HCT116 (cell line): ENCODE data around the gene MAP3K7CL. TPM values are rescaled to one million over a fixed set of nuclear protein-coding genes. Genes with fewer than 3 reads are reported as not detected.

Experiments
- ATAC-seq: fragments of 200-7000 bp; cut with Tn5 transposase; 2 replicates; pipeline ENCODE4 v1.9.1; 2020; ENCODE audit warnings: mild to moderate bottlenecking, moderate library complexity
- BruUV-seq: library from RNA; stranded (reverse); fragments of 400-500 nt; replicated peaks from 2 replicates; lab custom pipeline; 2021; lab: Mats Ljungman, UMichigan
- CTCF ChIA-PET: fragments of 300-600 bp; sonication (Branson Sonifier 250); formaldehyde crosslinking; loops from one replicate; lab custom pipeline; 2021; ENCODE audit warnings: antibody characterized with exemption; lab: Charles Lee
- POLR2A ChIA-PET: fragments of 300-600, 350-600 bp; sonication (Branson Sonifier 250); formaldehyde crosslinking; loops from one replicate; lab custom pipeline; 2021; ENCODE audit warnings: antibody characterized with exemption; lab: Charles Lee
- RAD21 ChIA-PET, 2 experiments: fragments of 300-600 bp; sonication (Branson Sonifier 250); formaldehyde crosslinking; loops; one replicate each; lab custom pipeline; 2023; ENCODE audit warnings: low total read pairs in 2 of 2; ENCODE audit not compliant: uncharacterized antibody in 2 of 2, unreplicated experiment in 2 of 2, low non-redundant PET in 1 of 2; lab: Charles Lee
- DNase-seq: peaks from one replicate; pipeline ENCODE4 v3.0.0-alpha.2; 2010; ENCODE audit warnings: low read depth, low spot score
- H2AFZ ChIP-seq: fragments of 200-600 bp; shearing (Covaris generic), sonication (generic); 2 replicates; pipeline ENCODE4 v1.6.1; 2017; ENCODE audit warnings: low read depth, mixed run types, mixed read lengths, antibody characterized with exemption, low read length; ENCODE audit not compliant: poor library complexity, severe bottlenecking
- H3K27ac ChIP-seq: 2 replicates; pipeline ENCODE4 v1.5.1; 2012; ENCODE audit warnings: low read depth, low read length
- H3K27me3 ChIP-seq: fragments of 200-600 bp; sonication (generic); 2 replicates; pipeline ENCODE4 v1.6.1; 2016; ENCODE audit warnings: mixed run types, low read length, mixed read lengths; ENCODE audit not compliant: insufficient read depth
- H3K36me3 ChIP-seq, 2 experiments: fragments of 200-500 bp in 1 of 2; fragments of 200-600 bp in 1 of 2; sonication (Bioruptor generic) in 1 of 2; sonication (generic) in 1 of 2; 2 replicates each; pipeline versions ENCODE4 v1.5.1 to v1.6.1; 2014 to 2016; ENCODE audit warnings: low read length in 2 of 2, inconsistent platforms in 1 of 2, mixed read lengths in 1 of 2, mixed run types in 1 of 2; ENCODE audit not compliant: insufficient read depth in 2 of 2, control insufficient read depth in 1 of 2
- H3K4me1 ChIP-seq, 2 experiments: fragments of 200-600 bp in 1 of 2; sonication (generic) in 1 of 2; 2 replicates each; pipeline versions ENCODE4 v1.5.1 to v1.6.1; 2012 to 2017; ENCODE audit warnings: low read length in 2 of 2, inconsistent platforms in 1 of 2, mild to moderate bottlenecking in 1 of 2, mixed read lengths in 1 of 2, mixed run types in 1 of 2, moderate library complexity in 1 of 2; ENCODE audit not compliant: insufficient read depth in 2 of 2, control insufficient read depth in 1 of 2
- H3K4me2 ChIP-seq: fragments of 200-600 bp; sonication (generic); 2 replicates; pipeline ENCODE4 v1.6.1; 2017; ENCODE audit warnings: mixed run types, low read length, mixed read lengths
- H3K4me3 ChIP-seq, 2 experiments: fragments of 200-600 bp in 1 of 2; sonication (generic) in 1 of 2; replicated peaks in 1 of 2; 2 replicates each; pipeline ENCODE4 v1.5.1; 2011 to 2016; ENCODE audit warnings: low read length in 2 of 2, control low read depth in 1 of 2, low read depth in 1 of 2, mild to moderate bottlenecking in 1 of 2, mixed read lengths in 1 of 2, mixed run types in 1 of 2
- H3K79me2 ChIP-seq: fragments of 200-600 bp; sonication (generic); 2 replicates; pipeline ENCODE4 v1.6.1; 2017; ENCODE audit warnings: mild to moderate bottlenecking, mixed run types, low read length, moderate library complexity, mixed read lengths; ENCODE audit not compliant: insufficient read depth
- H3K9ac ChIP-seq: fragments of 200-600 bp; sonication (generic); 2 replicates; pipeline ENCODE4 v1.6.1; 2016; ENCODE audit warnings: low read length, mixed read lengths
- H3K9me2 ChIP-seq: fragments of 200-600 bp; sonication (generic), shearing (Covaris generic); 2 replicates; pipeline ENCODE4 v1.6.1; 2017; ENCODE audit warnings: mixed run types, mild to moderate bottlenecking, moderate library complexity; ENCODE audit not compliant: insufficient read depth
- H3K9me3 ChIP-seq, 2 experiments: fragments of 200-500 bp in 1 of 2; fragments of 200-600 bp in 1 of 2; sonication (Bioruptor generic) in 1 of 2; sonication (generic) in 1 of 2; 2 replicates each; pipeline ENCODE4 v1.6.1; 2014 to 2017; ENCODE audit warnings: low read length in 2 of 2, mixed read lengths in 2 of 2, inconsistent platforms in 1 of 2, low read depth in 1 of 2, mild to moderate bottlenecking in 1 of 2, mixed run types in 1 of 2, moderate library complexity in 1 of 2; ENCODE audit not compliant: control insufficient read depth in 1 of 2, insufficient read depth in 1 of 2
- H4K20me1 ChIP-seq: fragments of 200-600 bp; sonication (generic), shearing (Covaris generic); 2 replicates; pipeline ENCODE4 v1.6.1; 2017; ENCODE audit warnings: mixed run types, mild to moderate bottlenecking, moderate library complexity; ENCODE audit not compliant: insufficient read depth
- ATF3 ChIP-seq: IDR thresholded peaks from 2 replicates; pipeline ENCODE4 v1.6.1; 2012
- CBX3 ChIP-seq: IDR thresholded peaks from 2 replicates; pipeline ENCODE4 v1.6.1; 2012; ENCODE audit warnings: low read depth
- CEBPB ChIP-seq: IDR thresholded peaks from 2 replicates; pipeline ENCODE4 v1.6.1; 2012; ENCODE audit warnings: low read depth
- EGR1 ChIP-seq: IDR thresholded peaks from 2 replicates; pipeline ENCODE4 v1.6.1; 2012; ENCODE audit warnings: low read depth
- ELF1 ChIP-seq: IDR thresholded peaks from 2 replicates; pipeline ENCODE4 v1.6.1; 2012; ENCODE audit warnings: low read depth, borderline replicate concordance
- EZH2phosphoT487 ChIP-seq: fragments of 200-600 bp; IDR thresholded peaks from 2 replicates; pipeline ENCODE4 v1.6.1; 2018; ENCODE audit warnings: antibody characterized with exemption, borderline replicate concordance
- FOSL1 ChIP-seq: IDR thresholded peaks from 2 replicates; pipeline ENCODE4 v1.6.1; 2012; ENCODE audit warnings: low read depth
- MAX ChIP-seq: IDR thresholded peaks from 2 replicates; pipeline ENCODE4 v1.6.1; 2012
- POLR2A ChIP-seq: IDR thresholded peaks from 2 replicates; pipeline ENCODE4 v1.7.0; 2011; ENCODE audit warnings: borderline replicate concordance; ENCODE audit not compliant: insufficient read depth, insufficient read length; ENCODE audit errors: extremely low read depth
- REST ChIP-seq: IDR thresholded peaks from 2 replicates; pipeline ENCODE4 v1.6.1; 2012; ENCODE audit warnings: low read depth
- SP1 ChIP-seq: IDR thresholded peaks from 2 replicates; pipeline ENCODE4 v1.6.1; 2012; ENCODE audit warnings: low read depth
- SRF ChIP-seq: IDR thresholded peaks from 2 replicates; pipeline ENCODE4 v1.6.1; 2012; ENCODE audit warnings: low read depth
- TCF7L2 ChIP-seq: IDR thresholded peaks from 2 replicates; pipeline ENCODE4 v1.7.0; 2011; ENCODE audit warnings: borderline replicate concordance, inconsistent platforms; ENCODE audit not compliant: insufficient read depth, insufficient read length; ENCODE audit errors: extremely low read depth
- YY1 ChIP-seq: IDR thresholded peaks from 2 replicates; pipeline ENCODE4 v1.6.1; 2011; ENCODE audit warnings: low read length, low read depth, moderate library complexity, mild to moderate bottlenecking; ENCODE audit not compliant: insufficient replicate concordance; ENCODE audit errors: extremely low read depth
- ZFX ChIP-seq: fragments of 450-650 bp; IDR thresholded peaks from 2 replicates; pipeline ENCODE4 v1.6.1; 2017
- ZNF274 ChIP-seq: fragments of 200-500 bp; sonication (Bioruptor generic); IDR thresholded peaks from 2 replicates; pipeline ENCODE4 v1.6.1; 2014; ENCODE audit warnings: mild to moderate bottlenecking, low read depth, low read length, inconsistent platforms
- intact Hi-C: fragments of 100-400 bp; cut with micrococcal nuclease; formaldehyde crosslinking; loops from 2 replicates; pipeline ENCODE4 v1.10.0; 2022
- total RNA-seq: library from RNA; stranded (reverse); gene quantifications from one replicate; pipeline ENCODE4 v1.2.1, GENCODE V29; 2021; ENCODE audit not compliant: unreplicated experiment

Gene MAP3K7CL
- total RNA-seq, 1 experiment from 2014 or later: 0.57 TPM

GRCh38 chr21:29157080-29157479, 26.6 kb downstream of the MAP3K7CL start:
- ATAC-seq: no peak
- Histone ChIP-seq H3K4me1 (no peaks in the 10 kb centered on the region), H3K9me3 (no peaks in the 10 kb centered on the region), H3K9ac (no peak overlapping the region), H3K4me3 (no peak overlapping the region), H3K9me2 (no peaks in the 10 kb centered on the region), H3K79me2 (no peaks in the 10 kb centered on the region), H3K27ac (no peak overlapping the region), H3K4me2 (no peak overlapping the region), H2AFZ (no peak overlapping the region), H3K27me3 (no peaks in the 10 kb centered on the region), H3K36me3 (no peaks in the 10 kb centered on the region), H4K20me1 (no peaks in the 10 kb centered on the region)
- RAD21 ChIA-PET: no interaction called here
- TF ChIP-seq CBX3: no peak
- no peak for TF ChIP-seq YY1
- TF ChIP-seq ATF3: no peak
- TF ChIP-seq EGR1: no peak
- TF ChIP-seq ZFX: no peak
- TF ChIP-seq FOSL1: no peak
- no peak for TF ChIP-seq SP1
- TF ChIP-seq EZH2phosphoT487: no peak
- TF ChIP-seq POLR2A: no peak
- TF ChIP-seq ZNF274: no peak
- TF ChIP-seq SRF: no peak
- no peak for TF ChIP-seq ELF1
- no peak for TF ChIP-seq REST
- TF ChIP-seq MAX: no peak
- TF ChIP-seq CEBPB: no peak
- TF ChIP-seq TCF7L2: no peak
- CTCF ChIA-PET: no interaction called here
- intact Hi-C loops: no loop called here
- no TSS peak for BruUV-seq
- DNase-seq: no peak
- POLR2A ChIA-PET: no interaction called here
